ENCODE results near the gene RDX.
A peak's percentile ranks its signal among the peaks of the same experiment; 100 is the strongest.

RDX gene

DNA sequence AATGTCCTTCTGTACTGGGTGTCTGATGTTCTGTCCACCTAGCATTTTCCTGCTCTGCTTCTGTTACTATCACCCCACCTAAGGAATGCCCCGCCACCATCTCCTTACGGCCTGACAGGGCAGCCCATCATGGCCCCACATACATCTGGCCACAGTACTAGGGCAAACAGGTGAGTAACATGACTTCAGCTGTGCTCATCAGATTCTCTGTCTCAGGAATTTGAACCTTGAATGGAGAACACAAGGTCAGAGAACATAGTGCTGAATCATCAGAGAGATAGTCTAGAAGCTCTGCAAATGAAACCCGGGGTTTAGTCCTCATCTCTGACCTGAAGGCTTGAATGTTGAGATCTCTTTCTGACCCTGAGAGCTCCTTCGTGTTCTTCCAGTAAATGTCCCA is 170.8 kb downstream of the RDX start:
- DNase-seq = peak; percentile 88
